Measurements from ENCODE around the gene CEMIP. TPM values are rescaled to one million over a fixed set of nuclear protein-coding genes. Genes with fewer than 3 reads are reported as not detected.

CEMIP gene
- total and polyA plus RNA-seq, 12 donors, result 0.01 to 1.9 (median 0.23) TPM; not detected in 1

GRCh38 chr15:80974914-80975313 is 195.7 kb downstream of the CEMIP start:
- H3K27ac ChIP-seq, result no peak overlapping the region
- no peak for ATAC-seq
- H3K9me3 ChIP-seq, result no peaks in the 10 kb centered on the region
- intact Hi-C loops (cut with DNase I), result loop anchor here in 9 of 10 donors (5.0 to 10.0 kb wide), 9 partner anchors 132 to 523 kb away; partner anchors contain the start of genes CEMIP (in 2 of the 9) and ABHD17C (in 1 of the 9)
- H3K27me3 ChIP-seq, result no peaks in the 10 kb centered on the region
- peaks cover 0 to 52% (median 16%) of the 10 kb centered on the region in 9 donors for H3K36me3 ChIP-seq
- peaks cover 0 to 29% (median 12%) of the 10 kb centered on the region in 9 donors for H3K4me1 ChIP-seq
- WGBS, 2 donors, result 97% methylated on average over 4 of the region's 4 CpGs
- H3K4me3 ChIP-seq, result no peak overlapping the region
- DNase-seq, result no peak
- no peak for TF ChIP-seq CTCF (IDR thresholded peaks at IDR 0.05)

- Histone ChIP-seq H3K27ac (no peak overlapping the region), H3K27me3 (no peaks in the 10 kb centered on the region), H3K9me3 (no peaks in the 10 kb centered on the region), H3K36me3 (peaks cover 0 to 71% (median 24%) of the 10 kb centered on the region in 9 donors), H3K4me1 (peaks cover 0 to 29% (median 12%) of the 10 kb centered on the region in 9 donors), H3K4me3 (no peak overlapping the region)
- intact Hi-C loops (cut with DNase I), result loop anchor here in 5 of 10 donors (1.0 to 10.0 kb wide), 5 partner anchors 130 to 290 kb away; partner anchors contain the start of gene ABHD17C (in 1 of the 5)
- peak in 2 of 8 donors; percentile 8 to 29 for ATAC-seq
- TF ChIP-seq CTCF (IDR thresholded peaks at IDR 0.05), result no peak
- no peak for DNase-seq
- 95 to 97% methylated on average over 4 of the region's 4 CpGs for WGBS, 2 donors
Measured at GRCh38 chr15:80976851-80977250, 197.7 kb downstream of the CEMIP start.

- peak; percentile 50 to 86 (median 78) for ATAC-seq
Measured at GRCh38 chr15:80977627-80978036, 198.5 kb downstream of the CEMIP start.

More at GRCh38 chr15:80977627-80978036, 198.5 kb downstream of the CEMIP start:
- WGBS, 2 donors, result 44 to 45% methylated on average over 7 of the region's 7 CpGs
- Histone ChIP-seq H3K27ac (no peak overlapping the region), H3K9me3 (no peaks in the 10 kb centered on the region), H3K36me3 (peaks cover 0 to 77% (median 24%) of the 10 kb centered on the region in 9 donors), H3K4me1 (peaks cover 0 to 29% (median 12%) of the 10 kb centered on the region in 9 donors), H3K27me3 (no peaks in the 10 kb centered on the region), H3K4me3 (no peak overlapping the region)
- peak; percentile 56 to 57 for DNase-seq
- peak; percentile 13 to 69 (median 55) for TF ChIP-seq CTCF (IDR thresholded peaks at IDR 0.05)
- intact Hi-C loops (cut with DNase I), result loop anchor here in 5 of 10 donors (1.0 to 10.0 kb wide), 5 partner anchors 130 to 290 kb away; partner anchors contain the start of gene ABHD17C (in 1 of the 5)

All from heart right ventricle (tissue), 16 donors.